Islet of Langerhans (tissue), 1 donor: Measurements from ENCODE around the gene AHCYL1.
"Not testable (repeated sequence)": the region's sequence is repeated elsewhere in the genome, so short reads cannot be mapped to it uniquely, and the experiment has no call there.

Experiments used
- FAIRE-seq: peaks from one replicate; lab custom pipeline; 2011; peaks lifted over from hg19 to GRCh38; lab: Jason Lieb, UNC

AHCYL1 gene

DNA sequence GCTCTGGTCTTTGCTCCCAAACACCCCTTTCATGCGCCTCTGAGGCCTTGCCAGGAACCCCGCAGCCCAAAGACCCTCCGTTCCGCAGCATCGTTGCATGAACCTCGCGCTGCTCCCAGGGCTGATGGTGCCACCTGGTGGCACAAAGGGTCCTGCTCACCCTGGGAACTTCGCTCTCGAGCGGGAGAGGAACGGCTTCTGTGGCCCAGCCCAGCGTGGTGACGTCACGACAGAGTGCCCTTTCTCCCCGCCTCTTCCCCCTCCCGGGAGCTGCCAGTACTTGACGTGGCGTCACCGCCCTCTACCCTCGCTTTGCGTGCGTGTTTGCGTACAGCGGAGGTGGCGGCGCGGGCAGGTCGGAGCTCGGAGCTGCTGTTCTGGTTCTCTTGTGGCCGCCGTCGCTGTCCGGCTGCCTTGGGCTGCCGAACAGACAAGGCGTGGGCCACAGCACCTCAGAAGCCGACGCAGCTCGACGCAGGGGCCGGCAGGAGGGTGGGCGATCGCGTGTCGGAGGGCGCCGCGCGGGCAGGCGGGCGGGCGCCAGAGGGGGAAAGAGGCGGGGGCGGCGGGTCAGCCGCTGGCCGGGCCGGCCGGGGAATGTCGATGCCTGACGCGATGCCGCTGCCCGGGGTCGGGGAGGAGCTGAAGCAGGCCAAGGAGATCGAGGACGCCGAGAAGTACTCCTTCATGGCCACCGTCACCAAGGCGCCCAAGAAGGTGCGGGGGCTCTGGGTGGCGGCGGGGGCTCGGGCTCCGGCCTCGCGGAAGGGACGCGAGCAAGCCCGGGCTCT lies at the start of gene AHCYL1:
Gene AHCYL1, plus strand, starts transcription at position 310 of the 791 bp plus-strand sequence. Its CDS starts 288 bp downstream, at position 598.
- FAIRE-seq = no peak

DNA sequence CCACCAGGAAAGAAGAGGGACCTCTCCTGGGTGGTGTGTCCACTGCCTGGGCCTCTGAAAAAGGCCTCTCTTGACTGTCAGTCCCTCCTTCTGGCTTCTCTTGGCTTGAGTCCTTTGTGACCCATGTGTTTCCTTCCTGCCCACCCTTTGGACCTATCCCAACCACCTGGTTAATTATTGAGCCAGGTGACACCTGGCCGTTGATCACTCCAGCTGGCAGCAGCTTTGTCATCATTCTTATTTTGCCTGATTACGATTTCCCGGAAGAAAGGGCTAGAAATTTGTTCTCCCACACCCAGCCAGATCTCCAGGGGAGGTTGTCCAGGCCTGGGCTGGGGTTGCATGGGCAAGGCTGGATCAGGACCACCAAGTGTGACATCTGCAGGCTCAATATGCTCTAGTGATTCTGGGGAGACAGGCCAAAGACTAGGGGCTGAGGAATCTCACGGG lies 49.1 kb upstream of the AHCYL1 start:
- no peak for FAIRE-seq

DNA sequence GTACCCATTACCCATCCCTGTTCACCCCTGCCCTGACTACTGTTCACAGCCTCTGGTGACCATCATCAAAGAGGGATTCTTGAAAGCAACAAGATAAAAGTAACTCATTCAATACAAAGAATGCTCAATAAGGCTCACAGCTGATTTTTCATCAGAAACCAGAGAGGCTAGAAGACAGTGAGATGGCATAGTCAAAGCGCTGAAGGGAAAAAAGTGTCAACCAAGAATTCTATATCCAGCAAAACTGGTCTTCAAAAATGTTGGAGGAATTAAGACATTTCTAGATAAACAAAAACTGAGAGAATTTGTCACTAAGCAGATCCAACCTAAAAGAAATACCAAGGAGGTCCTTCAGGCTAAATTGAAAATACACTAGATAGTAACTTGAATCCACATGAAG lies 46.8 kb upstream of the AHCYL1 start:
- FAIRE-seq = no peak

DNA sequence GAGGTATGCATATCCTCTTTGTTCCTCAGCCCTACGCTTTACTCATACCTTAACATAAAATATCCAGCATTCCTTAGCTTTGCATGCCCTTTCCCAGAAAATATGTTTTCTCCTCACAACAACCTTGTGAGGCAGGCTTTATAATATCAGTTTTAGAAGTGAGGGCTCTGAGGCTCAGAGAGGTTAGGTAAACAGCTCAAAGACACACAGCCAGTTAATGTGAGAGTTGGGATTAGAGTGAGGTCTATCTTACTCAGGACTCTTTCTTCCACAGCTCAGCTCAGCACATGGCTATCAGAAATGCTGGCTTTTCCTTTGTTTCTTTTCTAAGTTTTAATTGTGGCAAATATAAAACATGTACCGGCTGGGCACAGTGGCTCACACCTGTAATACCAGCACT lies 46.0 kb upstream of the AHCYL1 start:
- FAIRE-seq = no peak

DNA sequence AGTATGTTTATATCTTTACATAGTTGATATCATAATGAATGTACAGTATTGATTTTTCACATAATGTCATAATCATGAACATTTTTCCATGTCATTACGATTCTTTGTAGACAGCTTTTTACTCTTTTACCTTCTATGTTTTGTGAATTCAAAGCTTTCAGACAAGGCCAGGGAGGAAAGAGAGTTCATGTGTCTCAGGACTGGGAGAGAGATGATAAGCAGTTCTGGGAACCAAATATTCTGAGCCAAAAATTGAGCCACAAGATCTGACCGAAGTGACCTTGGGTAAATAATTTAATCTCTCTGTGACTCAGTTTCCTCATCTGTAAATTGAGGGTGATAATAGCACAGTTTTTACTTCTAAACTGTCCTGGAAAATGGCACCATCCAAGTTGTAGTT lies 42.1 kb upstream of the AHCYL1 start:
- no peak for FAIRE-seq

DNA sequence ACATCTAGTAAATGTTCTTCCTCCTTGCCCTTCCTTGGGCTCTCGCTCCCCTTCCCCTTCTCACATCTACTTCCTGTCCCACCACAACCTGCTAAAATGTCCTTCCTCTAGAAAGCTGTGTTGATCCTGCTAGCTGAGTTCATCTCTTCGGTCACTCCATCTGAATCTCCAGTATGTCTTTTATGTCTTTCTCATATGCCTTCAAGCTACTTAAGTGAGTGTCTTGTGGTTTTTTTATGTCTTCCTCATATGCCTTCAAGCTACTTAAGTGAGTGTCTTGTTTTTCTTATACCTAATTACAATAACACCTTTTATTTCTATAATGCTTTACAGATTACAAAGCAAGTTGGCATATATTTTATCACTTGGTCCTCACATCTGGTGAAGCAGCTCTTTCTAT lies 40.0 kb upstream of the AHCYL1 start:
- FAIRE-seq = no peak

DNA sequence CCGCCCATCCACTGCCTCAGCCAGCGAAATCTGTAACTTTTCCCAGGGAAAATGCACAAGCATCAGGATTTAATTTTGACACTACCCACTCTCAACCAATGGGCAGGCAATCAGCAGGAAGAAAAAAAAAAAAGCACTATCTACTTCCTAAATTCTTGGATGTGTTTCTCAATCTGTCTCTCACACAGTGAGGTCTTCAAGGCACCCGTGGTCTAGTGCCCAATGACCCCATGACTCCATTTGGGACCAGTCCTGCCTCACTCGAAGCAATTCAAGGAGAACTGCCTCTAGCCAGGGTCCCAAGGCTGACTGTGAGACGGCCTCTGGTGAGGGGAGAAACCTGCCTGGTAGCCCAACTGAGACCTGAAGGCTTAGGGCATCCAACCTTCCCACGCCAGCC lies 38.1 kb upstream of the AHCYL1 start:
- FAIRE-seq = no peak

DNA sequence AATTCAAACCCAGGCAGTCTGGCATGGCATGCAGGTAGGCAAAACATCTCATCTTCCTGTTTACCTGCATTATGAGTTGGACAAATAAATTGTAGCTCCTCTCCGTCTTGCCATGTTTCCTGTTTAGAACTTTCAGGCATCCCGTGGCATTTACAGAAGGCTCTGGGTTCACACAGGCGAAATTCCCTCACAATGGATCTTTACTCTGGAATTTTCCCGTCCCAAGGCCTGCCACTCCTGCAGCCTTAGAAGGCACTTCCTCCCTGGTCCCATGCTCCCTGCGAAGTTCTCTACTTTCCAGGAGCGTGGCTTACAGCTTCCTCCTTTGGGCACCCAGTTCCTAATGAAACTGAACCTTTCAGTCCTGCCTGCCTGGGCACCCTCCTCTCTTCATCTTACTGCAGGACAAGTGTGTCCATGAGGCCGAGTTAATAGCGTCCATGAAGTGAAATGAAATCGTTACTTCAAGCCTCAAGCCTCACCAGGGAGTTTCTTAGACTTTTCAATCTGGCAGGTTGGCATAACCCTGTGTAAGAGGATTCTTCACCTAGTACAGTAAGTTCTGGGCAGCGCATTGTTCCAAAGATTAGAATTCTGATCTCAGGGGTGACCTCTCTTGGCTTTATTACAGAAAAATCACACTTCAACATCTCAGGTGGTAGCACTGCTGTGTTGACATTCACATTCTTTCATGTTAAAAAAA lies 36.8 kb upstream of the AHCYL1 start:
- no peak for FAIRE-seq

DNA sequence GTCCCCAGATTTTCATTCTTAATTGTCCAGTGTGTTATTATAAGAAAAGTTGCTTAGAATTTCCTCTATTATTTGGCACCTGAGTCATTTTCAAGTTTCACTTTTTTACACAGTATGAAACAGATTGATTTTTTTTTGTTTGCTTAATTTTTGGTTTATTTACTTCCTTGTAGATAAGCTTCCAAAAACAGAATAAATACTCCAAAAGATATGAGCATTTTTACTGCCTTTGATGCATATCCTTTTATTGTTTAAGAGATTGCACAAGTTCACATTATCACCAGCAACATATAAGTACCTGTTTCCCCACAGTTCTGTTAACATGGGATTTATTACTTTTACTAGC lies 36.3 kb upstream of the AHCYL1 start:
- no peak for FAIRE-seq

DNA sequence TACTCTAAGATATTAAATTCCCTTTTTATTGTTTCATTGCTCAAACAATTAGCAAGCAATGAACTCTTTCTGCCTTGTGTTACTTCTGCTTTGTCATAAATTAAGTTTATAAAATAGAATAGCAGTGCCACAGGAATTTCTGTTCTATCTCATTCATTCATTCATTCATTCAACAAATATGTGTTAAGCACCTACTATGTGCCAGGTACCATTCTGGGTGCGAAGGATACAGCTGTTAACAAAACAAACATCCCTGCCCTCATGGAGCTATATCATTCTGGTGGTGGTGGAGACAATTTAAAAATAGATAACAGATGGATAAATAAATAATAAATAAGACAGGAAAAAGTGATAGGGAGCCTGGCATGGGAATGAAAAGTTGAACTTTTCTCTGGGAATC lies 34.5 kb upstream of the AHCYL1 start:
- no peak for FAIRE-seq

DNA sequence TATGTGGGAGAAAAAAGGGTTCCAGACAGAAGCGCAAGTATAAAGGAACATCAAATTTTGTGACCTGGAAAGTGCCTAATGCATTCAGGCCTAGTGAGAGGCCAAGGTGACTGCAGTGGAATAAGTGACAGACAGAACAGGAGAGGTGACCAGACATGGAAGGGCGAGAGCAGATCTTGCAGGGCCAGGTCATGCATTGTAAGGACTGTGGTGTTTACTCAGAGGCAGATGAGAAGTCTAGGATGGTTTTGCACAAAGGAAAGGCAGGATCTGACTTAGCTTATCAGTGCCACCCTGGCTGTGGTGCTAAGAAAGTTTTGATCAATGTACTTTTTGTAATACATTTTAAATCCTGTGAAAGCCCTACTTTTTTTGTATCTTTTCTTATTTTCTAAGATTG lies 34.1 kb upstream of the AHCYL1 start:
- FAIRE-seq = no peak

DNA sequence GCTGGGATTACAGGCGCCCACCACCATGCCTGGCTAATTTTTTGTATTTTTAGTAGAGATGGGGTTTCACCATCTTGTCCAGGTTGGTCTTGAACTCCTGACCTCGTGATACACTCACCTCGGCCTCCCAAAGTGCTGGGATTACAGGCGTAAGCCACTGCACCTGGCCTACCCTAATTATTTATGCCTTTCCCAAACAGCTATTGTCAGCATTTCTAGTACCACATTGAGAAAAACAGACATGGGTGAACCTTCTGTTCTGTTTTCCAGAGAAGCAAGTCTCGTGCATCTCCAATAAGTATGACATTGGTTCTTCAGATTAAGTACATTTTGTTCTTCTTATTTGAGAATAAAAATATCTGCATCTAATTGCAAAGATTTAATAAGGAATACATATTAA lies 33.1 kb upstream of the AHCYL1 start:
- not testable (repeated sequence) for FAIRE-seq

DNA sequence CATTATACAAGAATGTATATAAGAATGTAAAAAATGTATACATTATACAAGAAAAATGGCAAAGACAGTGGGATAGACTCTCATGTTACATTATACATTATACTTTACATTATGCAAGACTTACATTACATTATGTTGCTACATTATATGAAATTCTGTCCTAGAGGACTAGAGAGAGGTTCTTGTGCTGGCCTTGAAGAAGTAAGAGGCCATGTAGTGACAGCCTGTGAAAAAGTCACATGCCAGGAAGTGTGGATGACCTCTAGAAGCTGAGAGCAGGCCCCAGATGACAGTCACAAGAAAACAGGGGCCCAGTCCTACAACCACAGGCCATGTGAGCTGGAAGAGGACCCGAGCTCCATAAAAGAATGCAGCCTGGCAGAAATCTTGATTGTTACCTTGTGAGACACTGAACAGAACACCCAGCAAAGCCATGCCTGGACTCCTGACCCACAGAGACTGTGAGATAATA lies 30.5 kb upstream of the AHCYL1 start:
- FAIRE-seq = no peak

DNA sequence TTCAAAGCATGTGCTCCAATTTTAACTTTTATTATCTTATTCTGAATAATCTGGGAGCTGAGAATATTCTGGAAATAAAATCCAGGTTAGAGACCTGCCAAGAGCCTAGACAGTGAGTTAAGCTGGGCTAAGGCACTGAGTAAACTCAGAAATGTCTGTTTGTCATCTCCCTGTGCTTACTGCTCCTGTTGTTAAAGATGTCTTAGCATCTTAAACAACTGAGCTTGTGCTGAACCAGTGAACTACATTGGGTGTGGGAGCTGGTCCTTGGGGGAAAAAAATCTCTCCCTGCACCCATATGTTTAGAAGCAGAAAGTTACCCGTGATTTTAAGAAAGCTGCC lies 25.0 kb upstream of the AHCYL1 start:
- no peak for FAIRE-seq

DNA sequence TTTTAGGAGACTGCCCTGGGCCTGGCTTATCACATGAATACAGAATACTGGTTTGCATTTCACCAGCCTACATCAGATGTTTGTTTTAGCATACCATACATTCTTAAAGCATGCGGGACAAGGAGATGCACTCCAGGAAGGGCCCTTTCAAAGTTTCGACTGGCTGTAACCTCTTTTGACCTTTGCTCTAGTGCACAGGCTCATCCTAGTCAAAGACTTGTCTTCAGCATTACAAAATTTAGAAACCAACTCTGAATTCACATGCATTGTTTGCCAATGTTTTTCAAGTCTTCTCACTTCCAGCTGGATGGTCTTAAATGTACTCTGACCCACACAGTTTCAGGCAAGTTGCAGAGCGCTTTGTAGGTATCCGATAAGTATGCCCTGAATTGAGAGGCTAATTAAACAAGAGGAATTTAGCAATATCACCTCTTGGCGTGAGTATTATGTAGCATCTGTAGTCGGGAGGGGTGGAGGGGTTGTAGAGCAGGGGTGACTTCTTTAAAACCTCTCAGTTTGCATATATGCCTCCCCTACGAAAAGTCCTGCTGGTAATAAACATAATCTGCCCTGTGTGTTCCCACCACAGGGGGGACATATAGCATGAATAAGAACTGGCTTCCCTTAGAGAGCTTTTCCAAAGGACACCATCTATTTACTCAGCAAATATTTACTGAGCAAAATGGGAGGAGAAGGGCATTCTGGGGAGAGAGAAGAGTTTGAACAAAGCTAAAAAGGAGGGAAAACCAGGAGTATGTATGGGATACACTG lies 24.4 kb upstream of the AHCYL1 start:
- no peak for FAIRE-seq

DNA sequence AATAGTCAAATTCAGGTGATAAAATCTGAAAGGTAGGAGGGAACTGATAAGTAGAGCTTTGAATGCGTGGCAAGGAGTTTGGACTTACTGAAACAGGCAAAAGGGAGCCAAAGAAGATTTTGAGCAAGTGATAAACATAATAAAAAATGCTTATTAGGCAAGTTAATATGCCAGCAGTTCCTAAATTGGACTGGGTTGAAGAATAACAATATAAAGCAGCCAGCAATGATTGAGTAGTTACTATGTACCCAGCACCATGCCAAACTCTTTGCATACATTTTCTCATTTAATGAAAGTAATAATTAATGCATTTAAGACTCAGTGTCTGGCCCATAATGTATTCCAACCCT lies 23.8 kb upstream of the AHCYL1 start:
- no peak for FAIRE-seq

DNA sequence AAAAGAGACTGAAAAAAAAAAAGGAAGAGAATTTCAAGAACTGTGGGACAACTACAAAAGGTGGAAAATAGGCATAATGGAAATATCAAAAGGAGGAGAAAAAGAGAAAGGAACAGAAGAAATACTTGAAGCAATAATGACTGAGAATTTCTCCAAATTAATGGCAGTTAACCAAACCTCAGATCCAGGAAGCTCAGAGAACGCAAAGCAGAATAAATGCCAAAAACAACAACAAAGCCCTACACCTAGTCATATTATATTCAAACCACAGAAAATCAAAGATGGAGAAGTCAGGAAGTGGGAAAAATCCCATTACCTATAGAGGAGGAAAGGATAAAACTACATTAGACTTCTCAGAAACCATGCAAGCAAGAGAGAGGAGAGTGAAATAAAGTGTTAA lies 20.7 kb upstream of the AHCYL1 start:
- FAIRE-seq = no peak

DNA sequence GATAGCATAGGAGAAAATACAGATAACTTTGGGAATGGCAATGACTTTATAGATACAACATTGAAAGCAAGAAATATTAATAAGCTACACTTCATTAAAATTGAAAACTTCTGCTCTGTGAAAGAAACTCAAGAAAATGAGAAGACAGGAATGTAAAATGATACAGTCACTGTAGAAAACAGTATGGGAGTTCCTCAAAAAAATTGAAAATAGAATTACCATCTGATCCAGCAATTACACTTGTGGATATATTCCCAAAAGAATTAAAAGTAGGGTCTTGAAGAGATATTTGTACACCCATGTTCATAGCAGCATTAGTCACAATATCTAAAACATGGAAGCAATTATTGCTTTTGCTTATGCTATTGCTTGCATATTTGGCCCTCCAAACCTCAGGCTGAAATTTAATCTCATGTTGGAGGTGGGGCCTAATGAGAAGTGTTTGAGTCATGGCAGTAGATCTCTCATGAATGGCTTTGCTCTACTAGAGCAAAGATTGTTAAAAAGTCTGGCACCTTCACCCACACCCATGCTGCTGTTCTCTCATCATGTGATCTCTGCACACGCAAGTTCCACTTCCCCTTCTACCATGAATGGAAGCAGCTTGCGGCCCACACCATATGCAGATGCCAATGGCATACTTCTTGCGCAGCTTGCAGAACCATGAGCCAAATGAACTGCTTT lies 15.3 kb upstream of the AHCYL1 start:
- no peak for FAIRE-seq

DNA sequence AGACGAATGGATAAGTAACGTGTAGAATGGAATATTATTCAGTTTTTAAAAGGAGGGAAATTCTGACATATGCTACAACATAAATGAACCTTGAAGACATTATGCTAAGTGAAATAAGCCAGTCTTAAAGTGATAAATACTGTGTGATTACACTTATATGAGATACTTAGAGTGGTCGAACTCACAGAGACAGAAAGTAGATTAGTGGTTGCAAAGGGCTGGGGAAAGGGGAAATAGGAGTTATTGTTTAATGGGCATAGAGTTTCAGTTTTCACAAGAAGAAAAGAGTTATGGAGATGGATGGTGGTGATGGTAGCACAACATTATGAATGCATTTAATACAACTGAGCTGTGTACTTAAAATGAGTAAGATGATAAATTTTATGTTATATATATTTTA lies 14.7 kb upstream of the AHCYL1 start:
- FAIRE-seq = no peak

DNA sequence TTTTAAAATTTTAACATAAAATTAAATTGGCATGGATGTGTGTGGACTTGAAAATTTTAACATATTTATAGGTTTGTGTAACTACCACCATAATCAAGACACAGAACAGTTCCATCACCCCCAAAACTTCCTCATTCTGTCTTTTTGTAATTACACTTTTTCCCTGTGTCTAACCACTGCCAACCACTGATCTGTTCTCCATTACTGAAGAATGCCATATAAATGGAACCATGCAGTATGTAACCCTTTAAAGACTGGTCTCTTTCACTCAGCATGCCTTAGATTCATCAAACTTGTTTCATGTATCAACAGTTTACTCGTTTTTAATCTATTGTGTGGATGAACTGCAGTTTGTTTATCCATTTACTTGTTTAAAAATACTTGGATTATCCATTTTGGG lies 13.0 kb upstream of the AHCYL1 start:
- no peak for FAIRE-seq

DNA sequence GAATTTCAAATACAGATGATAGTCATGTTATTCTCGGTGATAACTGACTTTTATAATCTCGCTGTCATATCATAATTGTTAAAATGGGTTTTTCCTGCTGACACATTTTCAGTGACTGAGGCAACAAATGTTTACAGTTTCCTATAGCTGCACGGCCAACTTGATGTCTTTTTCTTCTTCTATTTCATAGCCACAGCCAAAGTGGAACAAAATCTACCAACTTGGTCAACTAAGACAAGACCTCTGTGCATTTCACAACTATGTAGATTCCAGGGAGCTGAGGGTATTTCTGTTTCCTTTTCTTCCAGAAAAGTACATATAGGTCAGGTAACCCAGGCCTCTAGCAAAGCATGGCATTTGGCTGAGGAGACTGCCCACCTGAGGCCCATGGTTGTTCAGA lies 10.4 kb upstream of the AHCYL1 start:
- FAIRE-seq = no peak

DNA sequence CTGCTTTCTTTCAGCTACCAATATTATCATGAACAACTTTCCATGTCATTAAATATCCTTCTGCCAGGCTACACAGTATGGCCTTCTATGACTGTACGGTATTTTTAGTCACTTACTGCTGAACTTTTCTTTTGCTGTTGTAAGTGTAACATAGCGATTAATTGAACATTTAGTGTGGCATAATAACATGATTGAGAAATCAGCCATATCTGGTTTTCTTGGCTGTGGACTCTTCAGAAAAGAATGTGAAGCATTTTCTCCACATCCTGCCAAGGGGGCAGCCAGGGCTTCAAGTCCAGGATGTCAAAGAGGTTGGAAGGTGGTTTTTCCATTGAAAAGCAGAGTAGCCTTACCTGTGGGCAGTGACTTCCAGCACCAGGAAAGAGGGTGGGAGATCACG lies 8.8 kb upstream of the AHCYL1 start:
- no peak for FAIRE-seq

DNA sequence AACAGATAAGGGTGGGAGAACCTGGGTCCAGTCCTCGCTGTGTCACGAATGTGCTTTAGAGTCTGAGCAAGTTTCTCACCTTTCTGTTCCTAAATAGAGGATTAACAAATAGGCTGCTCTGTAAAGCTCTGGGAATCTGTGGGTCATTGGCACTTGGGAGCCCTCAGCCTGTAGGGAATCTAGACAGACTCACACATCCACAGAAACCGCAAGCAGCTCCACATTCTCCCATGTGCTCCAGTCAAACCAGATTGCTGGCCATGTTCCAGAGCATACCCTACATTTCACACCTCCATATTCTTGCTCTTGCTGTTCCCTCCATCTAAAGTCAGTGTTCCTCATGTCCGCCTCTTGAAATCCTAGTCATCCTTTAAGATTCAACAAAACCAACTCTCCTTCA lies 7.8 kb upstream of the AHCYL1 start:
- FAIRE-seq = no peak
